Epithelial cell of esophagus (primary cell): ENCODE results near the gene ATG5.

Experiments used
- DNase-seq: peaks from one replicate; pipeline ENCODE4 v3.0.0; 2010; ENCODE audit warnings: low read depth
- H3K4me3 ChIP-seq: 2 replicates; pipeline ENCODE4 v1.5.1; 2011; ENCODE audit warnings: mild to moderate bottlenecking, low read length, control low read depth
- CTCF ChIP-seq: IDR thresholded peaks from 2 replicates; pipeline ENCODE4 v1.5.1; 2011; ENCODE audit warnings: low read depth, mild to moderate bottlenecking, low read length, control low read depth, inconsistent platforms; ENCODE audit not compliant: insufficient read depth; ENCODE audit errors: missing control alignments

ATG5 gene

GRCh38 chr6:106290032-106290431 lies 35.5 kb downstream of the ATG5 start:
- no peak overlapping the region for H3K4me3 ChIP-seq
- DNase-seq, result no peak
- no peak for TF ChIP-seq CTCF

- DNase-seq, result peak; percentile 72
- TF ChIP-seq CTCF, result no peak
- no peak overlapping the region for H3K4me3 ChIP-seq
Measured at GRCh38 chr6:106287215-106287614, 38.3 kb downstream of the ATG5 start.

GRCh38 chr6:106286746-106287145 lies 38.8 kb downstream of the ATG5 start:
- DNase-seq, result no peak
- no peak for TF ChIP-seq CTCF
- no peak overlapping the region for H3K4me3 ChIP-seq

- no peak for DNase-seq
- H3K4me3 ChIP-seq, result no peak overlapping the region
- no peak for TF ChIP-seq CTCF
Measured at GRCh38 chr6:106283481-106283880, 42.1 kb downstream of the ATG5 start.

GRCh38 chr6:106281661-106282060 lies 43.9 kb downstream of the ATG5 start:
- TF ChIP-seq CTCF, result no peak
- peak; percentile 21 for DNase-seq
- no peak overlapping the region for H3K4me3 ChIP-seq

- no peak for TF ChIP-seq CTCF
- no peak for DNase-seq
- no peak overlapping the region for H3K4me3 ChIP-seq
Measured at GRCh38 chr6:106281088-106281487, 44.5 kb downstream of the ATG5 start.

GRCh38 chr6:106279179-106279578 lies 46.4 kb downstream of the ATG5 start:
- DNase-seq, result no peak
- TF ChIP-seq CTCF, result no peak
- H3K4me3 ChIP-seq, result no peak overlapping the region
